HepG2 (cell line): ENCODE results near the gene TATDN2. TPM values are rescaled to one million over a fixed set of nuclear protein-coding genes. Genes with fewer than 3 reads are reported as not detected.

Experiments
- MTA1 ChIP-seq: sonication (generic); formaldehyde crosslinking; IDR thresholded peaks from 2 replicates; pipeline ENCODE4 v1.4.0; 2020; ENCODE audit warnings: missing genetic modification reagents, mild to moderate bottlenecking, borderline replicate concordance
- RELA ChIP-seq: sonication (generic); formaldehyde crosslinking; IDR thresholded peaks from 2 replicates; pipeline ENCODE4 v1.4.0; 2020; ENCODE audit warnings: missing genetic modification reagents
- ZEB1 ChIP-seq: IDR thresholded peaks from 2 replicates; pipeline ENCODE4 v1.6.1; 2012; ENCODE audit warnings: mild to moderate bottlenecking, low read depth, inconsistent platforms; ENCODE audit not compliant: insufficient replicate concordance
- polyA plus RNA-seq, 8 experiments: library from polyadenylated mRNA; depleted of rRNA in 3 of 8; stranded (reverse) in 7 of 8; unstranded in 1 of 8; fragments of >200 nt; fragmentation: Illumina TruSeq in 4 of 8; extraction: Trizol in 4 of 8; gene quantifications; 2 replicates each; pipeline versions ENCODE4 v1.2.1 to v1.2.3, GENCODE V29; 2011 to 2016; ENCODE audit warnings: low read depth in 4 of 8, missing spikeins in 1 of 8, mixed read lengths in 1 of 8; ENCODE audit not compliant: insufficient read depth in 1 of 8
- total RNA-seq, 5 experiments: library from RNA; depleted of rRNA; stranded (reverse); fragments of >200 nt; fragmentation: Illumina TruSeq; extraction: Trizol; gene quantifications; 2 replicates each; pipeline ENCODE4 v1.2.3, GENCODE V29; 2016; ENCODE audit warnings: low read depth in 1 of 5
- TF ChIP-seq, protein P1 (sequence below): sonication (generic); formaldehyde crosslinking; IDR thresholded peaks from 2 replicates; pipeline ENCODE4 v1.4.0; 2020; ENCODE audit warnings: mild to moderate bottlenecking, missing genetic modification reagents
- TF ChIP-seq, protein P2 (sequence below): sonication (generic); formaldehyde crosslinking; IDR thresholded peaks from 2 replicates; pipeline ENCODE4 v1.4.0; 2020; ENCODE audit warnings: mild to moderate bottlenecking, missing genetic modification reagents
- TF ChIP-seq, protein P3 (sequence below): sonication (generic); formaldehyde crosslinking; IDR thresholded peaks from 2 replicates; pipeline ENCODE4 v1.5.1; 2020; ENCODE audit warnings: missing genetic modification reagents, mild to moderate bottlenecking, borderline replicate concordance
- TF ChIP-seq, protein P4 (sequence below): fragments of 450-650 bp; IDR thresholded peaks from 2 replicates; pipeline ENCODE4 v1.6.1; 2017

The TATDN2 gene
- total and polyA plus RNA-seq, 2 of the 13 experiments (the other 11 are each of a cell fraction or from before 2014, with no cell fraction given) = 12.1 to 21.9 TPM

DNA sequence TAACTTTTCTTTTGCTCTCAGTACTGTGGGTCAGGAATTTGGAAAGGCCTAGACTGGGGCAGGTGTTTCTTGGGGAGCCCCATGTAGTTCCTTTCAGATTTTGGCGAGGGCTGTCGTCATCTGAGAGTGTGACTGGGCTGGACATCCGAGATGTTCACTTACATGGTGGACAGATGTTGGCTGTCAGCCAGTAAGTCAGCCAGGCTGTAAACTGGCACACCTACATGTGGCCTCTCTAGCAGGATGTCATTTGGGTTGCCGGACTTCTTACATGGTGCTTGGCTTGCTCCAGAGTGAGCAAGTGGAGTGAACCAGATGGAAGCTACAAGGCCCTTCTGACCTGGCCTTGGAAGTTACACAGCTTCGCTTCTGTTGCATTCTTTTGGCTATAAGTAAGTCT lies 20.7 kb downstream of the TATDN2 start (continued):
- TF ChIP-seq, protein P1, sequence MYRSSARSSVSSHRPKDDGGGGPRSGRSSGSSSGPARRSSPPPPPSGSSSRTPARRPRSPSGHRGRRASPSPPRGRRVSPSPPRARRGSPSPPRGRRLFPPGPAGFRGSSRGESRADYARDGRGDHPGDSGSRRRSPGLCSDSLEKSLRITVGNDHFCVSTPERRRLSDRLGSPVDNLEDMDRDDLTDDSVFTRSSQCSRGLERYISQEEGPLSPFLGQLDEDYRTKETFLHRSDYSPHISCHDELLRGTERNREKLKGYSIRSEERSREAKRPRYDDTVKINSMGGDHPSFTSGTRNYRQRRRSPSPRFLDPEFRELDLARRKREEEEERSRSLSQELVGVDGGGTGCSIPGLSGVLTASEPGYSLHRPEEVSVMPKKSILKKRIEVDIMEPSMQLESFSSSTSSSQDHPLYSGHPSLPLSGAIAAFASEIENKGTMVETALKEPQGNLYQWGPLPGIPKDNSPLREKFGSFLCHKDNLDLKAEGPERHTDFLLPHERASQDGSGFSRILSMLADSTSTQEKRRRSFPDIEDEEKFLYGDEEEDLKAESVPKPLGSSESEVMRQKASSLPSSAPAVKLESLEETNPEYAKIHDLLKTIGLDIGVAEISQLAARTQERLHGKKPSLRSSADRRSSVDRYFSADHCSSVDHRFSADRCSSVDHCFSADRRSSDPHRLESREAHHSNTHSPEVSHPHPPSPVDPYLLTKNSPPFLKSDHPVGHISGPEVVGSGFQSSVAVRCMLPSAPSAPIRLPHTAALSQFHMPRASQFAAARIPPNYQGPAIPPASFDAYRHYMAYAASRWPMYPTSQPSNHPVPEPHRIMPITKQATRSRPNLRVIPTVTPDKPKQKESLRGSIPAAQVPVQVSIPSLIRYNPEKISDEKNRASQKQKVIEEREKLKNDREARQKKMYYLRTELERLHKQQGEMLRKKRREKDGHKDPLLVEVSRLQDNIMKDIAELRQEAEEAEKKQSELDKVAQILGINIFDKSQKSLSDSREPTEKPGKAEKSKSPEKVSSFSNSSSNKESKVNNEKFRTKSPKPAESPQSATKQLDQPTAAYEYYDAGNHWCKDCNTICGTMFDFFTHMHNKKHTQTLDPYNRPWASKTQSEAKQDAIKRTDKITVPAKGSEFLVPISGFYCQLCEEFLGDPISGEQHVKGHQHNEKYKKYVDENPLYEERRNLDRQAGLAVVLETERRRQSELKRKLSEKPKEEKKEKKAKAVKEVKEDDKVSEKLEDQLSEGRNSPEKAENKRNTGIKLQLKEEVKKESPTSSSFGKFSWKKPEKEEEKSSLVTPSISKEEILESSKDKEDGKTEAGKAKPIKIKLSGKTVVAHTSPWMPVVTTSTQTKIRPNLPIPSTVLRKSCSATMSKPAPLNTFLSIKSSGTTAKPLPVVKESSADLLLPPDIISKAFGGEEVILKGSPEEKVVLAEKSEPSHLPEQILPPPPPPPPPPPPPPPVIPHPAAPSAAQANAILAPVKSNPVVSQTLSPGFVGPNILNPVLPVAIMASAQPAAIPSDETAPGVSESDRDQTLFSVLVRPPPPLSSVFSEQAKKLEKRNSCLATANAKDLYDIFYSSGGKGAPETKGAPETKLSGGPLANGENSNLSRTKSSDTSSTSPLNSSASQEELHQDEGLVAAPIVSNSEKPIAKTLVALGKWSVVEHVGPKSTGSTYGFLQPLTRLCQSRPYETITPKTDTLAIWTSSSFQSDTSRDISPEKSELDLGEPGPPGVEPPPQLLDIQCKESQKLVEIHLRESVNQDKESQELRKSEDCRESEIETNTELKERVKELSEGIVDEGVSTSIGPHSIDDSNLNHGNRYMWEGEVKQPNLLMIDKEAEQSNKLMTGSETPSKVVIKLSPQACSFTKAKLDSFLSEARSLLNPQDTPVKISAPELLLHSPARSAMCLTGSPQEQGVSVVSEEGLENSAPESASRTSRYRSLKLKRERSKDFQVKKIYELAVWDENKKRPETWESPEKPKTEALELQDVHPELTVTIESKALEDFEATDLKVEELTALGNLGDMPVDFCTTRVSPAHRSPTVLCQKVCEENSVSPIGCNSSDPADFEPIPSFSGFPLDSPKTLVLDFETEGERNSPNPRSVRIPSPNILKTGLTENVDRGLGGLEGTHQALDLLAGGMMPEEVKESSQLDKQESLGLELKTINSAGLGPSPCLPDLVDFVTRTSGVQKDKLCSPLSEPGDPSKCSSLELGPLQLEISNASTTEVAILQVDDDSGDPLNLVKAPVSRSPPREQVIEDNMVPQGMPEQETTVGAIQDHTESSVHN (CRISPR knock-in tag) = no peak
- TF ChIP-seq, protein P2, sequence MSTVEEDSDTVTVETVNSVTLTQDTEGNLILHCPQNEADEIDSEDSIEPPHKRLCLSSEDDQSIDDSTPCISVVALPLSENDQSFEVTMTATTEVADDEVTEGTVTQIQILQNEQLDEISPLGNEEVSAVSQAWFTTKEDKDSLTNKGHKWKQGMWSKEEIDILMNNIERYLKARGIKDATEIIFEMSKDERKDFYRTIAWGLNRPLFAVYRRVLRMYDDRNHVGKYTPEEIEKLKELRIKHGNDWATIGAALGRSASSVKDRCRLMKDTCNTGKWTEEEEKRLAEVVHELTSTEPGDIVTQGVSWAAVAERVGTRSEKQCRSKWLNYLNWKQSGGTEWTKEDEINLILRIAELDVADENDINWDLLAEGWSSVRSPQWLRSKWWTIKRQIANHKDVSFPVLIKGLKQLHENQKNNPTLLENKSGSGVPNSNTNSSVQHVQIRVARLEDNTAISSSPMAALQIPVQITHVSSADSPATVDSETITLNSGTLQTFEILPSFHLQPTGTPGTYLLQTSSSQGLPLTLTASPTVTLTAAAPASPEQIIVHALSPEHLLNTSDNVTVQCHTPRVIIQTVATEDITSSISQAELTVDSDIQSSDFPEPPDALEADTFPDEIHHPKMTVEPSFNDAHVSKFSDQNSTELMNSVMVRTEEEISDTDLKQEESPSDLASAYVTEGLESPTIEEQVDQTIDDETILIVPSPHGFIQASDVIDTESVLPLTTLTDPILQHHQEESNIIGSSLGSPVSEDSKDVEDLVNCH (CRISPR knock-in tag) = no peak
- TF ChIP-seq, protein P3, sequence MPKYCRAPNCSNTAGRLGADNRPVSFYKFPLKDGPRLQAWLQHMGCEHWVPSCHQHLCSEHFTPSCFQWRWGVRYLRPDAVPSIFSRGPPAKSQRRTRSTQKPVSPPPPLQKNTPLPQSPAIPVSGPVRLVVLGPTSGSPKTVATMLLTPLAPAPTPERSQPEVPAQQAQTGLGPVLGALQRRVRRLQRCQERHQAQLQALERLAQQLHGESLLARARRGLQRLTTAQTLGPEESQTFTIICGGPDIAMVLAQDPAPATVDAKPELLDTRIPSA (CRISPR knock-in tag) = no peak
- no peak for TF ChIP-seq ZEB1
- TF ChIP-seq MTA1 (CRISPR knock-in tag) = no peak
- no peak for TF ChIP-seq RELA (CRISPR knock-in tag)
- TF ChIP-seq, protein P4, sequence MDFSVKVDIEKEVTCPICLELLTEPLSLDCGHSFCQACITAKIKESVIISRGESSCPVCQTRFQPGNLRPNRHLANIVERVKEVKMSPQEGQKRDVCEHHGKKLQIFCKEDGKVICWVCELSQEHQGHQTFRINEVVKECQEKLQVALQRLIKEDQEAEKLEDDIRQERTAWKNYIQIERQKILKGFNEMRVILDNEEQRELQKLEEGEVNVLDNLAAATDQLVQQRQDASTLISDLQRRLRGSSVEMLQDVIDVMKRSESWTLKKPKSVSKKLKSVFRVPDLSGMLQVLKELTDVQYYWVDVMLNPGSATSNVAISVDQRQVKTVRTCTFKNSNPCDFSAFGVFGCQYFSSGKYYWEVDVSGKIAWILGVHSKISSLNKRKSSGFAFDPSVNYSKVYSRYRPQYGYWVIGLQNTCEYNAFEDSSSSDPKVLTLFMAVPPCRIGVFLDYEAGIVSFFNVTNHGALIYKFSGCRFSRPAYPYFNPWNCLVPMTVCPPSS = no peak
